Type B pancreatic cell (in vitro differentiated cells): ENCODE measurements around the gene ELOA. TPM values are rescaled to one million over a fixed set of nuclear protein-coding genes. Genes with fewer than 3 reads are reported as not detected.

Experiments
- DNase-seq: peaks from one replicate; pipeline ENCODE4 v3.0.0; 2021; ENCODE audit warnings: mixed read lengths; ENCODE audit not compliant: unreplicated experiment; ENCODE audit errors: extremely low spot score
- H3K27ac Mint-ChIP-seq: 2 replicates; pipeline ENCODE4 v1.8.0; 2021; ENCODE audit warnings: mild to moderate bottlenecking, mixed read lengths
- H3K27me3 Mint-ChIP-seq: 2 replicates; pipeline ENCODE4 v1.8.0; 2021; ENCODE audit warnings: mixed read lengths
- H3K36me3 Mint-ChIP-seq: 2 replicates; pipeline ENCODE4 v1.8.0; 2021; ENCODE audit warnings: mixed read lengths
- H3K4me1 Mint-ChIP-seq: one replicate; pipeline ENCODE4 v1.8.0; 2021; ENCODE audit warnings: mixed read lengths; ENCODE audit not compliant: unreplicated experiment
- H3K4me3 Mint-ChIP-seq: 2 replicates; pipeline ENCODE4 v1.8.0; 2021; ENCODE audit warnings: mild to moderate bottlenecking, mixed read lengths
- H3K9me3 Mint-ChIP-seq: 2 replicates; pipeline ENCODE4 v1.8.0; 2021; ENCODE audit warnings: mixed read lengths
- CTCF ChIP-seq: fragments of 200-600 bp; sonication (generic); conservative IDR thresholded peaks from 2 replicates; pipeline ENCODE4 v1.5.0; 2021; ENCODE audit warnings: antibody characterized with exemption, mild to moderate bottlenecking
- total RNA-seq: library from RNA; stranded (reverse); gene quantifications from 2 replicates; pipeline ENCODE4 v1.2.1, GENCODE V29; 2021; ENCODE audit warnings: low replicate concordance

ELOA gene
- total RNA-seq, 1 donor from 2014 or later: 44.3 TPM

- peaks cover 8% of the 10 kb centered on the region for H3K4me1 Mint-ChIP-seq
- H3K9me3 Mint-ChIP-seq: no peaks in the 10 kb centered on the region
- H3K27me3 Mint-ChIP-seq: no peaks in the 10 kb centered on the region
- peak overlapping the region; percentile 58 for H3K27ac Mint-ChIP-seq
- TF ChIP-seq CTCF: no peak
- H3K4me3 Mint-ChIP-seq: peak overlapping the region; percentile 28
- peaks cover 14% of the 10 kb centered on the region for H3K36me3 Mint-ChIP-seq
- DNase-seq: no peak
Measured at GRCh38 chr1:23803674-23804073, 60.4 kb downstream of the ELOA start.

GRCh38 chr1:23804183-23804835, 61.0 kb downstream of the ELOA start:
- H3K9me3 Mint-ChIP-seq: no peaks in the 10 kb centered on the region
- peak; percentile 62 for TF ChIP-seq CTCF
- peaks cover 14% of the 10 kb centered on the region for H3K36me3 Mint-ChIP-seq
- H3K27me3 Mint-ChIP-seq: no peaks in the 10 kb centered on the region
- H3K4me3 Mint-ChIP-seq: peak overlapping the region; percentile 28
- peak overlapping the region; percentile 58 for H3K27ac Mint-ChIP-seq
- H3K4me1 Mint-ChIP-seq: peaks cover 8% of the 10 kb centered on the region
- no peak for DNase-seq

- Mint-ChIP-seq H3K9me3 (no peaks in the 10 kb centered on the region), H3K36me3 (peaks cover 14% of the 10 kb centered on the region), H3K4me1 (peaks cover 3% of the 10 kb centered on the region), H3K27me3 (no peaks in the 10 kb centered on the region), H3K27ac (no peak overlapping the region), H3K4me3 (no peak overlapping the region)
- no peak for DNase-seq
- TF ChIP-seq CTCF: no peak
Measured at GRCh38 chr1:23805025-23805424, 61.8 kb downstream of the ELOA start.

- H3K4me1 Mint-ChIP-seq: peaks cover under 1% of the 10 kb centered on the region
- H3K27ac Mint-ChIP-seq: no peak overlapping the region
- peaks cover 17% of the 10 kb centered on the region for H3K36me3 Mint-ChIP-seq
- TF ChIP-seq CTCF: no peak
- DNase-seq: no peak
- no peaks in the 10 kb centered on the region for H3K27me3 Mint-ChIP-seq
- no peak overlapping the region for H3K4me3 Mint-ChIP-seq
- no peaks in the 10 kb centered on the region for H3K9me3 Mint-ChIP-seq
Measured at GRCh38 chr1:23806280-23806679, 63.0 kb downstream of the ELOA start.

GRCh38 chr1:23807453-23807852, 64.2 kb downstream of the ELOA start:
- Mint-ChIP-seq H3K4me1 (no peaks in the 10 kb centered on the region), H3K36me3 (peaks cover 17% of the 10 kb centered on the region), H3K4me3 (no peak overlapping the region), H3K9me3 (no peaks in the 10 kb centered on the region), H3K27me3 (no peaks in the 10 kb centered on the region), H3K27ac (no peak overlapping the region)
- TF ChIP-seq CTCF: no peak
- no peak for DNase-seq
